Loucy (cell line): ENCODE results near the gene CACNA2D1.

ENCODE experiments used
- H2AFZ ChIP-seq: fragments of 200-600 bp; sonication (generic); 2 replicates; pipeline ENCODE4 v1.6.0; 2016; ENCODE audit warnings: antibody characterized with exemption, mild to moderate bottlenecking, low read length, moderate library complexity
- H3F3A ChIP-seq: fragments of 200-600 bp; 2 replicates; pipeline ENCODE4 v1.6.0; 2016; ENCODE audit warnings: antibody characterized with exemption, low read depth, mild to moderate bottlenecking
- H3K27me3 ChIP-seq: fragments of 200-600 bp; sonication (generic); 2 replicates; pipeline ENCODE4 v1.6.1; 2014; ENCODE audit warnings: low read length, mild to moderate bottlenecking; ENCODE audit not compliant: insufficient read depth, poor library complexity, severe bottlenecking
- H3K36me3 ChIP-seq: fragments of 200-600 bp; sonication (generic); 2 replicates; pipeline ENCODE4 v1.6.1; 2016; ENCODE audit warnings: low read length; ENCODE audit not compliant: insufficient read depth
- H3K4me1 ChIP-seq: fragments of 200-600 bp; sonication (generic); 2 replicates; pipeline ENCODE4 v1.5.1; 2014; ENCODE audit warnings: low read length, mild to moderate bottlenecking; ENCODE audit not compliant: insufficient read depth, poor library complexity, severe bottlenecking
- H3K4me2 ChIP-seq: fragments of 200-600 bp; sonication (generic); 2 replicates; pipeline ENCODE4 v1.6.0; 2014; ENCODE audit warnings: antibody characterized with exemption, low read length, low read depth, mild to moderate bottlenecking; ENCODE audit not compliant: poor library complexity, severe bottlenecking
- H3K4me3 ChIP-seq: fragments of 200-600 bp; sonication (generic); 2 replicates; pipeline ENCODE4 v1.5.1; 2014; ENCODE audit warnings: low read length, mild to moderate bottlenecking, mixed read lengths; ENCODE audit not compliant: poor library complexity, severe bottlenecking
- H3K79me2 ChIP-seq: fragments of 200-600 bp; sonication (generic); 2 replicates; pipeline ENCODE4 v1.6.1; 2014; ENCODE audit warnings: low read length; ENCODE audit not compliant: insufficient read depth
- H3K9ac ChIP-seq: fragments of 200-600 bp; sonication (generic); 2 replicates; pipeline ENCODE4 v1.6.0; 2014; ENCODE audit warnings: mild to moderate bottlenecking, low read depth, low read length, moderate library complexity; ENCODE audit not compliant: poor library complexity, severe bottlenecking
- H3K9me2 ChIP-seq: fragments of 200-600 bp; sonication (generic); replicated peaks from 2 replicates; pipeline ENCODE4 v1.6.1; 2016; ENCODE audit warnings: low read depth, low read length, mixed read lengths
- H3K9me3 ChIP-seq: fragments of 200-600 bp; sonication (generic); 2 replicates; pipeline ENCODE4 v1.6.1; 2014; ENCODE audit warnings: mild to moderate bottlenecking, antibody characterized with exemption, low read length, low read depth; ENCODE audit not compliant: insufficient read depth
- H4K20me1 ChIP-seq: fragments of 200-600 bp; sonication (generic); 2 replicates; pipeline ENCODE4 v1.6.0; 2014; ENCODE audit warnings: antibody characterized with exemption, low read length, mild to moderate bottlenecking; ENCODE audit not compliant: insufficient read depth, poor library complexity, severe bottlenecking
- EZH2phosphoT487 ChIP-seq: fragments of 200-600 bp; IDR thresholded peaks from 2 replicates; pipeline ENCODE4 v1.6.1; 2018; ENCODE audit warnings: antibody characterized with exemption, mild to moderate bottlenecking, moderate library complexity, borderline replicate concordance
- TF ChIP-seq, protein P1 (sequence below): fragments of 200-600 bp; sonication (generic); conservative IDR thresholded peaks from 2 replicates; pipeline ENCODE4 v1.5.1; 2014; ENCODE audit warnings: mild to moderate bottlenecking, antibody characterized with exemption, low read length

The CACNA2D1 gene

DNA sequence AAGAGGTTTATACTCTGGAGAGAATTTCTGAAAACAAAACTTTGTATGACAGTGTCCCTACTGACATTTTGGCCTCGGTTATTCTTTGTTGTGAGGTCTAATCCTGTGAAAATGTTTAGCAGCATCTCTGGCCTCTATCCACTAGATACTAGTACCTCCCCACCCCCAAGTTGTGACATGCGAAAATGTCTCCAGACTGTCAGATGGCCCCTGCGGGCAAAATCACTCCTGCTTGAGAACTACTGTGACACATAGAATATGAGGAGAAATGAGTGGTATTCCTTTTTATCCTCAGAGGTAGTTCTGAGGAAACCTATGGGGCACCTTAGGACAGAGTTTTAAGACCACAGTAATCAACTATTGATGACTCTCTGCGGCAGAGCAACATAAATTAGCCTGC, 358.5 kb downstream of the CACNA2D1 start:
- H3K9me2 ChIP-seq, result no peaks in the 10 kb centered on the region
- no peaks in the 10 kb centered on the region for H3K9me3 ChIP-seq
- H3K79me2 ChIP-seq, result no peaks in the 10 kb centered on the region
- TF ChIP-seq, protein P1, sequence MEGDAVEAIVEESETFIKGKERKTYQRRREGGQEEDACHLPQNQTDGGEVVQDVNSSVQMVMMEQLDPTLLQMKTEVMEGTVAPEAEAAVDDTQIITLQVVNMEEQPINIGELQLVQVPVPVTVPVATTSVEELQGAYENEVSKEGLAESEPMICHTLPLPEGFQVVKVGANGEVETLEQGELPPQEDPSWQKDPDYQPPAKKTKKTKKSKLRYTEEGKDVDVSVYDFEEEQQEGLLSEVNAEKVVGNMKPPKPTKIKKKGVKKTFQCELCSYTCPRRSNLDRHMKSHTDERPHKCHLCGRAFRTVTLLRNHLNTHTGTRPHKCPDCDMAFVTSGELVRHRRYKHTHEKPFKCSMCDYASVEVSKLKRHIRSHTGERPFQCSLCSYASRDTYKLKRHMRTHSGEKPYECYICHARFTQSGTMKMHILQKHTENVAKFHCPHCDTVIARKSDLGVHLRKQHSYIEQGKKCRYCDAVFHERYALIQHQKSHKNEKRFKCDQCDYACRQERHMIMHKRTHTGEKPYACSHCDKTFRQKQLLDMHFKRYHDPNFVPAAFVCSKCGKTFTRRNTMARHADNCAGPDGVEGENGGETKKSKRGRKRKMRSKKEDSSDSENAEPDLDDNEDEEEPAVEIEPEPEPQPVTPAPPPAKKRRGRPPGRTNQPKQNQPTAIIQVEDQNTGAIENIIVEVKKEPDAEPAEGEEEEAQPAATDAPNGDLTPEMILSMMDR, result no peak
- no peak for TF ChIP-seq EZH2phosphoT487
- H3F3A ChIP-seq, result no peaks in the 10 kb centered on the region
- no peaks in the 10 kb centered on the region for H3K36me3 ChIP-seq
- no peak overlapping the region for H2AFZ ChIP-seq
- no peak overlapping the region for H3K4me3 ChIP-seq
- H3K4me2 ChIP-seq, result no peak overlapping the region
- no peaks in the 10 kb centered on the region for H3K27me3 ChIP-seq
- no peak overlapping the region for H3K9ac ChIP-seq
- no peaks in the 10 kb centered on the region for H3K4me1 ChIP-seq
- H4K20me1 ChIP-seq, result no peaks in the 10 kb centered on the region

DNA sequence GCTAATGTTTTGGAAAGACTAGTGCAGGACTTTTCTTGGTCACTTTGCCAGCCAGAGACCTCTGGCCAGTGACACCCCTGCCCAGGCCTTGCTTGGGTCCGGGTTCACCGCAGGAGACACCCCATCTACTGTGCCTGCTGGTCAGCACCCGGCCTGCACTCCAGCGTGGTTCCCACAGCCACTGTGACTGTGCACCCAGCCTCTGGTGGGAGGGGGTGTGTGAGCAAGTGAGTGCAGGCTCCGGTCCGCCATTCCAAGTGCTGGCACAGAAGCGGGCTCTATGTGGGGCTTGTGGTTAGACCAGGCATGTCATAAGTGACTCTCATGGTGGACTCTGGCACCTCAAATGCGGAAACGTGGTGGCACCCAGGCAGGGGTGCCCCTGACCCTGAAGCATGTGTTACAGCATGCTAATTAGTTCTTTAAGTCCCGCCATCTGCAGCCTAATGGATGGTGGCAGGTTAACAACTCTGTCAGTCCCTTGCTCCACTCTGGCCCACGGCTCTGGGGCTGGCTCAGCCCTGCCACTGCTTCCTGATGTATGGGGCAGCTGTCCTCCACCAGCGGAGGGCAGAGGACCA, 361.8 kb downstream of the CACNA2D1 start:
- H3K4me2 ChIP-seq, result no peak overlapping the region
- H3K79me2 ChIP-seq, result no peaks in the 10 kb centered on the region
- no peak overlapping the region for H2AFZ ChIP-seq
- H3K27me3 ChIP-seq, result no peaks in the 10 kb centered on the region
- H4K20me1 ChIP-seq, result no peaks in the 10 kb centered on the region
- no peaks in the 10 kb centered on the region for H3K9me3 ChIP-seq
- no peaks in the 10 kb centered on the region for H3K36me3 ChIP-seq
- H3F3A ChIP-seq, result no peaks in the 10 kb centered on the region
- H3K4me3 ChIP-seq, result no peak overlapping the region
- TF ChIP-seq, protein P1, result no peak
- TF ChIP-seq EZH2phosphoT487, result no peak
- no peaks in the 10 kb centered on the region for H3K9me2 ChIP-seq
- H3K4me1 ChIP-seq, result no peaks in the 10 kb centered on the region
- no peak overlapping the region for H3K9ac ChIP-seq

DNA sequence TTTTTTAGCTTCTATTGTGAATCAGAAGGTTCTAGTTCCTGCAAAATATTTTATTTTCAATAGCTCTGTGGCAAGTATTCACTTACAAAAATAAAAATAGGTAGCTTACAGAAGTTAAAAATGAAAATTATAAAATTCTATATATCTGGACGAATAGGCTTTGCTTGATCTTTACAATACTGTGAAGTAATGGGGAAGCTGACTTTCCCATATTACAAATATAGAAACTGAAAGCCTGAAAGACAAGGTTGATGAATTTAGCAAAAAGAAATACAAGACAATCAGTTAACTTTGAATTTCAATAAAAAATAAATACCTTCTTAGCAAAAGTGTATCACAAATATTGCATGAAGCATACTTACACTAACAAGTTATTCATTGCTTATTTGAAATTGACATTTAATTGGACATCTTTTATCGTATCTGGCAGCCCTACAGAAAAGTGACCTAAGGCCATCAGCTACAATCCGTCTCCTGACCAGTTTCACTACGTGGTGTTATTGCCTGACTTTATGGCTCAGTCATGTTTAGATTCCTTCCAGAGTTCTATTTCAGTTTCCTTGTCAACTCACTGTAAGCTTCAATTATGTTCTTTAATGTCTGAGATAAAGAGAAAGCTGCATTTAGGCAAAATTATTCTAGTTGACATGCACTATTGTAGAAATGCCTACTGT, 363.2 kb downstream of the CACNA2D1 start:
- TF ChIP-seq, protein P1, result no peak
- Histone ChIP-seq H2AFZ (no peak overlapping the region), H3K9me2 (no peaks in the 10 kb centered on the region), H3F3A (no peaks in the 10 kb centered on the region), H3K79me2 (no peaks in the 10 kb centered on the region), H3K36me3 (no peaks in the 10 kb centered on the region), H3K4me2 (no peak overlapping the region), H3K4me3 (no peak overlapping the region), H3K27me3 (no peaks in the 10 kb centered on the region), H4K20me1 (no peaks in the 10 kb centered on the region), H3K9me3 (no peaks in the 10 kb centered on the region), H3K9ac (no peak overlapping the region), H3K4me1 (no peaks in the 10 kb centered on the region)
